ENCODE results near the gene GFI1B.
"Not testable (repeated sequence)": the region's sequence is repeated elsewhere in the genome, so short reads cannot be mapped to it uniquely, and the experiment has no call there.

Gene GFI1B

GRCh38 chr9:132949709-132950108 is 28.8 kb upstream of the GFI1B start:
- no peaks in the 10 kb centered on the region for H3K27me3 Mint-ChIP-seq
- no peaks in the 10 kb centered on the region for H3K36me3 Mint-ChIP-seq
- no peaks in the 10 kb centered on the region for H3K9me3 Mint-ChIP-seq (ENCODE audit: low read depth)
- H3K4me3 Mint-ChIP-seq = no peak overlapping the region
- no peak overlapping the region for H3K27ac Mint-ChIP-seq
- H3K4me1 Mint-ChIP-seq (ENCODE audit: low read depth) = peaks cover 5% of the 10 kb centered on the region

GRCh38 chr9:132955123-132955522 is 23.4 kb upstream of the GFI1B start:
- Mint-ChIP-seq H3K4me1 (ENCODE audit: low read depth) (no peaks in the 10 kb centered on the region), H3K27ac (no peak overlapping the region), H3K27me3 (peaks cover 4% of the 10 kb centered on the region), H3K9me3 (ENCODE audit: low read depth) (peaks cover 6% of the 10 kb centered on the region), H3K36me3 (peaks cover 2% of the 10 kb centered on the region), H3K4me3 (no peak overlapping the region)

- Mint-ChIP-seq H3K4me1 (ENCODE audit: low read depth) (no peaks in the 10 kb centered on the region), H3K36me3 (peaks cover 2% of the 10 kb centered on the region), H3K9me3 (ENCODE audit: low read depth) (peaks cover 6% of the 10 kb centered on the region), H3K27ac (no peak overlapping the region), H3K27me3 (peaks cover 4% of the 10 kb centered on the region), H3K4me3 (no peak overlapping the region)
Observed at GRCh38 chr9:132955768-132956167, 22.7 kb upstream of the GFI1B start.

- H3K36me3 Mint-ChIP-seq = peaks cover 2% of the 10 kb centered on the region
- no peak overlapping the region for H3K27ac Mint-ChIP-seq
- no peak overlapping the region for H3K4me3 Mint-ChIP-seq
- peaks cover 9% of the 10 kb centered on the region for H3K27me3 Mint-ChIP-seq
- peaks cover 6% of the 10 kb centered on the region for H3K9me3 Mint-ChIP-seq (ENCODE audit: low read depth)
- no peaks in the 10 kb centered on the region for H3K4me1 Mint-ChIP-seq (ENCODE audit: low read depth)
Observed at GRCh38 chr9:132957805-132958204, 20.7 kb upstream of the GFI1B start.

- Mint-ChIP-seq H3K4me1 (ENCODE audit: low read depth) (no peaks in the 10 kb centered on the region), H3K9me3 (ENCODE audit: low read depth) (peaks cover 6% of the 10 kb centered on the region), H3K27ac (no peak overlapping the region), H3K36me3 (no peaks in the 10 kb centered on the region), H3K27me3 (peaks cover 10% of the 10 kb centered on the region), H3K4me3 (no peak overlapping the region)
Observed at GRCh38 chr9:132961002-132961401, 17.5 kb upstream of the GFI1B start.

GRCh38 chr9:132965478-132965877 is 13.0 kb upstream of the GFI1B start:
- H3K4me3 Mint-ChIP-seq = no peak overlapping the region
- H3K36me3 Mint-ChIP-seq = no peaks in the 10 kb centered on the region
- no peak overlapping the region for H3K27ac Mint-ChIP-seq
- peaks cover 7% of the 10 kb centered on the region for H3K27me3 Mint-ChIP-seq
- no peaks in the 10 kb centered on the region for H3K9me3 Mint-ChIP-seq (ENCODE audit: low read depth)
- no peaks in the 10 kb centered on the region for H3K4me1 Mint-ChIP-seq (ENCODE audit: low read depth)

GRCh38 chr9:132967908-132968307 is 10.6 kb upstream of the GFI1B start:
- H3K27me3 Mint-ChIP-seq; H3K27ac Mint-ChIP-seq; H3K4me1 Mint-ChIP-seq (ENCODE audit: low read depth); H3K9me3 Mint-ChIP-seq (ENCODE audit: low read depth); H3K4me3 Mint-ChIP-seq; H3K36me3 Mint-ChIP-seq: not testable (repeated sequence)

- Mint-ChIP-seq H3K4me3 (no peak overlapping the region), H3K27me3 (peaks cover 4% of the 10 kb centered on the region), H3K27ac (no peak overlapping the region), H3K36me3 (no peaks in the 10 kb centered on the region), H3K4me1 (ENCODE audit: low read depth) (no peaks in the 10 kb centered on the region), H3K9me3 (ENCODE audit: low read depth) (no peaks in the 10 kb centered on the region)
Observed at GRCh38 chr9:132969783-132970182, 8.7 kb upstream of the GFI1B start.

- Mint-ChIP-seq H3K4me3 (no peak overlapping the region), H3K4me1 (ENCODE audit: low read depth) (no peaks in the 10 kb centered on the region), H3K27ac (no peak overlapping the region), H3K27me3 (peaks cover 7% of the 10 kb centered on the region), H3K9me3 (ENCODE audit: low read depth) (no peaks in the 10 kb centered on the region), H3K36me3 (no peaks in the 10 kb centered on the region)
Observed at GRCh38 chr9:132970324-132971062, 8.0 kb upstream of the GFI1B start.

- Mint-ChIP-seq H3K9me3 (ENCODE audit: low read depth) (no peaks in the 10 kb centered on the region), H3K4me1 (ENCODE audit: low read depth) (peaks cover 2% of the 10 kb centered on the region), H3K27ac (no peak overlapping the region), H3K36me3 (no peaks in the 10 kb centered on the region), H3K27me3 (peaks cover 9% of the 10 kb centered on the region), H3K4me3 (no peak overlapping the region)
Observed at GRCh38 chr9:132973166-132973565, 5.3 kb upstream of the GFI1B start.

- H3K27ac Mint-ChIP-seq = no peak overlapping the region
- H3K36me3 Mint-ChIP-seq = no peaks in the 10 kb centered on the region
- H3K9me3 Mint-ChIP-seq (ENCODE audit: low read depth) = no peaks in the 10 kb centered on the region
- H3K27me3 Mint-ChIP-seq = peaks cover 13% of the 10 kb centered on the region
- H3K4me3 Mint-ChIP-seq = no peak overlapping the region
- H3K4me1 Mint-ChIP-seq (ENCODE audit: low read depth) = peaks cover 6% of the 10 kb centered on the region
Observed at GRCh38 chr9:132973713-132974112, 4.8 kb upstream of the GFI1B start.

GRCh38 chr9:132975961-132976360 is 2.5 kb upstream of the GFI1B start:
- no peak overlapping the region for H3K4me3 Mint-ChIP-seq
- no peak overlapping the region for H3K27ac Mint-ChIP-seq
- H3K36me3 Mint-ChIP-seq = no peaks in the 10 kb centered on the region
- peaks cover 24% of the 10 kb centered on the region for H3K27me3 Mint-ChIP-seq
- H3K9me3 Mint-ChIP-seq (ENCODE audit: low read depth) = no peaks in the 10 kb centered on the region
- peaks cover 11% of the 10 kb centered on the region for H3K4me1 Mint-ChIP-seq (ENCODE audit: low read depth)

GRCh38 chr9:132976571-132976970 is 1.9 kb upstream of the GFI1B start:
- no peak overlapping the region for H3K4me3 Mint-ChIP-seq
- no peaks in the 10 kb centered on the region for H3K36me3 Mint-ChIP-seq
- H3K27ac Mint-ChIP-seq = no peak overlapping the region
- H3K9me3 Mint-ChIP-seq (ENCODE audit: low read depth) = no peaks in the 10 kb centered on the region
- H3K4me1 Mint-ChIP-seq (ENCODE audit: low read depth) = peaks cover 11% of the 10 kb centered on the region
- H3K27me3 Mint-ChIP-seq = peaks cover 25% of the 10 kb centered on the region

- peaks cover 11% of the 10 kb centered on the region for H3K4me1 Mint-ChIP-seq (ENCODE audit: low read depth)
- H3K9me3 Mint-ChIP-seq (ENCODE audit: low read depth) = no peaks in the 10 kb centered on the region
- H3K27me3 Mint-ChIP-seq = peaks cover 28% of the 10 kb centered on the region
Observed at GRCh38 chr9:132978112-132978450, 413 bp upstream of the GFI1B start.

GRCh38 chr9:132980157-132980556 is 1.7 kb downstream of the GFI1B start:
- peaks cover 28% of the 10 kb centered on the region for H3K27me3 Mint-ChIP-seq
- no peak overlapping the region for H3K4me3 Mint-ChIP-seq
- no peak overlapping the region for H3K27ac Mint-ChIP-seq
- no peaks in the 10 kb centered on the region for H3K36me3 Mint-ChIP-seq
- peaks cover 11% of the 10 kb centered on the region for H3K4me1 Mint-ChIP-seq (ENCODE audit: low read depth)
- H3K9me3 Mint-ChIP-seq (ENCODE audit: low read depth) = no peaks in the 10 kb centered on the region

More at GRCh38 chr9:132978112-132978450, 413 bp upstream of the GFI1B start:
- Mint-ChIP-seq H3K27ac (no peak overlapping the region), H3K4me3 (no peak overlapping the region), H3K36me3 (no peaks in the 10 kb centered on the region)

GRCh38 chr9:132982458-132982857 is 4.0 kb downstream of the GFI1B start:
- no peaks in the 10 kb centered on the region for H3K9me3 Mint-ChIP-seq (ENCODE audit: low read depth)
- no peak overlapping the region for H3K4me3 Mint-ChIP-seq
- H3K27me3 Mint-ChIP-seq = peaks cover 30% of the 10 kb centered on the region
- peaks cover 11% of the 10 kb centered on the region for H3K4me1 Mint-ChIP-seq (ENCODE audit: low read depth)
- H3K36me3 Mint-ChIP-seq = no peaks in the 10 kb centered on the region
- no peak overlapping the region for H3K27ac Mint-ChIP-seq

Data from activated naive CD8-positive, alpha-beta T cell (primary cell).